Erythroblast (primary cell): ENCODE measurements around the gene SYNPO2.
"Not testable (repeated sequence)": the region's sequence is repeated elsewhere in the genome, so short reads cannot be mapped to it uniquely, and the experiment has no call there.

Experiments
- DNase-seq, 2 experiments: peaks; one replicate each; lab custom pipeline; 2025; lab: John Stamatoyannopoulos, UW
- GATA1 ChIP-seq: IDR thresholded peaks from 2 replicates; pipeline ENCODE4 v1.6.1; 2011; ENCODE audit warnings: low read depth, mild to moderate bottlenecking, control low read depth, low read length, moderate library complexity
- POLR2A ChIP-seq: IDR thresholded peaks from 2 replicates; pipeline ENCODE4 v1.6.1; 2011; ENCODE audit warnings: mild to moderate bottlenecking, low read length

The SYNPO2 gene

GRCh38 chr4:118968005-118968404 is 79.4 kb downstream of the SYNPO2 start:
- TF ChIP-seq GATA1, result no peak
- TF ChIP-seq POLR2A, result no peak
- no peak for DNase-seq

DNA sequence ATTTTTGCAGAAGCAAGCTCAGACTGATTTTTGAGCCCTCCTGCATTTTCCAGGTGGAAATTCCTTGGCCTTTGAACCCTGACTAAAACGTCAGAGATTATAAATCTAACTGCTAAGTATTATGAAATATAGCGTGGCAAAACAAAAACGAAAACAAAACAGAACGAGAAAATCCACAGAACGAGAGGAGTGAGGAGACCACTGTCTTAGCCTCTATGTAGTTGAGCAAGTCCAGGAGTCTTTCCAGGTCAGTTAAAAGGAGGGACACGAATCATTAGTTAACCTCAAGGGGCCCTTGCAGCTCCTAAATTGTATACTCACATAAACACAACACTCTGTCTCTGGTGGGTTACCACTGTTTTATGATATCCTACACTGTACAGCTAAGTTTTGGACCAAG is 80.2 kb downstream of the SYNPO2 start:
- TF ChIP-seq GATA1 (no peak), POLR2A (no peak)
- DNase-seq, result no peak

DNA sequence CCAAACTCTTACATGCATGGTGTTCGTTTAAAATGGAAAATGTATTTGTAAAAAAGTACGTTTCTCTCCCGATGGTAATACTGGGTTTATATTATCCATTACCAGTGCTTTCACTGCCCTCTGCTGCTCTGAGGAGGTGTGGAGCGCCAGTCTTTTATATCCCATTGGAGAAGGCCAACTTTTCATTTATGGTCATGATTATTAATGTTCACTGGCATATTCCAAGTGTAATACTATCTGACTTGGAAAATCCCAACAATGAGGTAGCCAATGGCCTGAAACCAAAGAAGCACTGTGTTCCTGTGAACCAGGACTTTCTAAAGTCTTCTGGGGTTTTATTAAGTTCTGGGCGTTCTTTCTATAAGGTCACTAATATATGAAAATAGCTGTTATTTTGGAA is 80.7 kb downstream of the SYNPO2 start:
- peak; percentile 3 to 14 for DNase-seq
- TF ChIP-seq POLR2A (no peak), GATA1 (no peak)

DNA sequence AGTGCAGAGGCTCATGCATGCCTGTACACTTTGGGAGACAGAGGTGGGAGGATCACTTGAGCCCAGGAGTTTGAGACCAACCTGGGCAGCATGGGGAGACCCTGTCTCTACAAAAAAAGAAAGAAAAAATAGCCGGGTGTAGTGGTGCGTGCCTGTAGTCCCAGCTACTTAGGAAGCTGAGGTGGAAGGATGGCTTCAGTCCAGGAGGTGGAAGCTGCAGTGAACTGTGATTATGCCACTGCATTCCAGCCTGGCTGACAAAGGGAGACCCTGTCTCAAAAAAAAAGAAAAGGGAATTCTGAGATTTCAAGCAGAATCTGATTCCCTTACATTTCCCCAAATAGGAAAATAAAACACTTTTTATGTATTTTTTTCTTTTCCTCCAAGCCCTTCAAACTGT is 83.5 kb downstream of the SYNPO2 start:
- DNase-seq, result no peak
- TF ChIP-seq GATA1 (no peak), POLR2A (no peak)

- DNase-seq, result no peak
- no peak for TF ChIP-seq GATA1
- no peak for TF ChIP-seq POLR2A
These were observed 84.6 kb downstream of the SYNPO2 start for GRCh38 chr4:118973295-118973694.

DNA sequence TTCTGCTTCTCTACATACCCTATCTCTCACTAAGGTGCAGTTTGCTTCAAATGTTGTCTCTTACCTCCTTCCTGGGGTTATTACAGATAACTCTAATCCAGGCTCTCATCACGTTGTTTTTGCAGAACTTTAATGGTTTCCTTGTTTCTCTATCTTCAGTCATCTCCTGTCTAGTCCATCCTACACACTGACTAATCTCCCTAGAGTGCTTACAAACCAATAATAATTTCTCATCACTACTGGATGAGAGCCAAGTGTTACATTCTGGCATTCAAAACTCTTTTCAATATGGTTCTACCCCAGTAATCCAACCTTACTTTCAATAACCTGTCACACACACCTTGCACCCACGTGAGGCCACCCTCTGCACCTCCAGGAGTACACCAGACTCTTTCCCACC is 86.1 kb downstream of the SYNPO2 start:
- TF ChIP-seq GATA1 (no peak), POLR2A (no peak)
- no peak for DNase-seq

DNA sequence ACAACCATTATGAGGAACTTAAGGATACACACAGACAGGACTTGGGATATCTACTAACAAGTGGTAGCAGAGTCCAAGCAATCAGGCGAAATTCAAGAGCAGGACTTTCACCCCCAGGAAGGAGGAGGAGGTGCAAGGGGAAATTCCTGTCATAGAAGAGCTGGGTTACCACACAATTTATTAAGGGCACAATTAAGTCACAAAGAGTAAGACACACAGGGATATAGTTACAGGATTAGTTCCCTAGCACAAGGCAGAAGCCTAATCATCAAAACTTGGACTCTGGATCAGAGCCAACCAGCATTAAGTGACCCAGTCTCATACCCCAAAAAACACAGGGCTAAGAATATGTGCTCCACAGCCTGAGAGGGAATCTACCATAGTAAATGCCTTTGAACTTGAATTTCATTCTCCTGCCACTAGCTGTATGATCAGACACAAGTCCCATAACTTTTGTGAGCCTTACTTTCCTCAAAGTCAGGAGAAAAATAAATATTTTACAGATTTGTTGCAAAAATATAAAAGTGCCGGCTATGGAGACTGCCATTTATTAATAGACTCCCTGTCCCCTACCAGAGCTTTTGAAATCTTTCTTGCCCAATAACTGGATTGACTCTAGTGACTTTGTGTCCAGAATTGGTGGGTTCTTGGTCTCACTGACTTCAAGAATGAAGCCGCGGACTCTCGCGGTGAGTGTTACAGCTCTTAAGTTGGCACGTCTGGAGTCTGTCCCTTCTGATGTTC is 87.0 kb downstream of the SYNPO2 start:
- no peak for TF ChIP-seq POLR2A
- no peak for TF ChIP-seq GATA1
- DNase-seq, result no peak

- not testable (repeated sequence) for DNase-seq
These were observed 87.5 kb downstream of the SYNPO2 start for GRCh38 chr4:118976193-118976560.

GRCh38 chr4:118977100-118977499 is 88.4 kb downstream of the SYNPO2 start:
- not testable (repeated sequence) for DNase-seq

- no peak for TF ChIP-seq GATA1
- TF ChIP-seq POLR2A, result no peak
- DNase-seq, result no peak
These were observed 91.1 kb downstream of the SYNPO2 start for GRCh38 chr4:118979712-118980111.

- no peak for DNase-seq
- TF ChIP-seq GATA1 (no peak), POLR2A (no peak)
These were observed 92.7 kb downstream of the SYNPO2 start for GRCh38 chr4:118981171-118981838.

GRCh38 chr4:118981839-118982381 is 93.3 kb downstream of the SYNPO2 start:
- peak; percentile 44 to 67 for DNase-seq
- TF ChIP-seq POLR2A, result no peak
- no peak for TF ChIP-seq GATA1

DNA sequence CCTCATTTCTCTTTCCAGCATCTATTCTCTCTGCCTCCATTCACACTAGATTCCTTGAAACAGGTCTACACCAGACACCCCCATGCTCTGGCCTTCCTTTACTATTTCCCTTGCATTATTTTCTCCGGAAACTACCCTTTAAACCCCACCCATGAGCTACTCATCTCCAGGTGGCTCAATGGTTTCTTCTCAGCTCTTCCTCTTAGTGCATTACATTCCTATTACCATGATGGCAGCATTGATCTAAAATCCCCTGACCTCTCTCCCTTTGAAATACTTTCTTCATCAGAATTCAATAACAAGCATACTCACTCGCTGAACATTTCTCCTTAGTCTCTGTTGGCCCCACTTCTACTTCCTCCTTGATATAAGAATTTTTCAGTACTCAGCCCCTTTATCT is 94.6 kb downstream of the SYNPO2 start:
- DNase-seq, result no peak
- TF ChIP-seq GATA1 (no peak), POLR2A (no peak)

GRCh38 chr4:118983831-118984230 is 95.2 kb downstream of the SYNPO2 start:
- TF ChIP-seq POLR2A (no peak), GATA1 (no peak)
- no peak for DNase-seq
